Measurements from ENCODE around the gene PLBD1.

Gene PLBD1

GRCh38 chr12:14567351-14568162, at the start of gene PLBD1:
TSS of gene PLBD1 (minus strand) at chr12:14567883. CDS start at chr12:14567696, 187 bp downstream.
- peak; percentile 7 to 53 for DNase-seq

- DNase-seq: peak in 1 of 2 donors; percentile 17
Observed at GRCh38 chr12:14614704-14615121, 47.0 kb upstream of the PLBD1 start.

- peak; percentile 2 to 41 for DNase-seq
Observed at GRCh38 chr12:14613718-14614117, 46.0 kb upstream of the PLBD1 start.

- no peak for DNase-seq
Observed at GRCh38 chr12:14612898-14613445, 45.3 kb upstream of the PLBD1 start.

GRCh38 chr12:14612250-14612649, 44.6 kb upstream of the PLBD1 start:
- no peak for DNase-seq

GRCh38 chr12:14611640-14612203, 44.0 kb upstream of the PLBD1 start:
- no peak for DNase-seq

GRCh38 chr12:14607568-14607967, 39.9 kb upstream of the PLBD1 start:
- no peak for DNase-seq

GRCh38 chr12:14605401-14605989, 37.8 kb upstream of the PLBD1 start:
- no peak for DNase-seq

GRCh38 chr12:14601692-14602478, 34.2 kb upstream of the PLBD1 start:
- DNase-seq: no peak

GRCh38 chr12:14597480-14597879, 29.8 kb upstream of the PLBD1 start:
- DNase-seq: no peak

GRCh38 chr12:14591719-14592118, 24.0 kb upstream of the PLBD1 start:
- DNase-seq: no peak

- no peak for DNase-seq
Observed at GRCh38 chr12:14589169-14590004, 21.7 kb upstream of the PLBD1 start.

- DNase-seq: no peak
Observed at GRCh38 chr12:14588571-14588970, 20.9 kb upstream of the PLBD1 start.

- DNase-seq: no peak
Observed at GRCh38 chr12:14578646-14579045, 11.0 kb upstream of the PLBD1 start.

- DNase-seq: peak in 1 of 2 donors; percentile 48
Observed at GRCh38 chr12:14577344-14577743, 9.7 kb upstream of the PLBD1 start.

- no peak for DNase-seq
Observed at GRCh38 chr12:14576896-14577295, 9.2 kb upstream of the PLBD1 start.

- no peak for DNase-seq
Observed at GRCh38 chr12:14575585-14575984, 7.9 kb upstream of the PLBD1 start.

GRCh38 chr12:14573118-14573517, 5.4 kb upstream of the PLBD1 start:
- no peak for DNase-seq

GRCh38 chr12:14572401-14572800, 4.7 kb upstream of the PLBD1 start:
- no peak for DNase-seq

GRCh38 chr12:14571779-14572178, 4.1 kb upstream of the PLBD1 start:
- DNase-seq: no peak

- DNase-seq: no peak
Observed at GRCh38 chr12:14570231-14570630, 2.5 kb upstream of the PLBD1 start.

GRCh38 chr12:14564336-14564959, 3.2 kb downstream of the PLBD1 start:
- DNase-seq: no peak

Measured in CD4-positive, alpha-beta T cell treated with Interferon alpha-2 for 1 hour (primary cell).